Osteoblast (primary cell): ENCODE measurements around the gene CA12. TPM values are rescaled to one million over a fixed set of nuclear protein-coding genes. Genes with fewer than 3 reads are reported as not detected.
A peak's percentile ranks its signal among the peaks of the same experiment; 100 is the strongest.

Experiments used
- DNase-seq: peaks from one replicate; pipeline ENCODE4 v3.0.0; 2011; ENCODE audit warnings: low spot score, mixed read lengths; ENCODE audit not compliant: insufficient read length; ENCODE audit errors: missing footprints
- H2AFZ ChIP-seq: 2 replicates; pipeline ENCODE4 v1.6.0; 2011; ENCODE audit warnings: mild to moderate bottlenecking, low read length
- H3K27ac ChIP-seq: 2 replicates; pipeline ENCODE4 v1.5.1; 2011; ENCODE audit warnings: mild to moderate bottlenecking, low read depth, low read length, moderate library complexity
- H3K27me3 ChIP-seq: 2 replicates; pipeline ENCODE4 v1.6.0; 2012; ENCODE audit warnings: mild to moderate bottlenecking, control low read depth, inconsistent platforms, low read length, moderate library complexity; ENCODE audit not compliant: insufficient read depth
- H3K36me3 ChIP-seq: 2 replicates; pipeline ENCODE4 v1.5.1; 2011; ENCODE audit warnings: mild to moderate bottlenecking, low read length, control low read depth, moderate library complexity; ENCODE audit not compliant: insufficient read depth
- H3K4me1 ChIP-seq: 2 replicates; pipeline ENCODE4 v1.5.1; 2011; ENCODE audit warnings: mild to moderate bottlenecking, low read length, control low read depth, moderate library complexity; ENCODE audit not compliant: insufficient read depth
- H3K4me2 ChIP-seq: 2 replicates; pipeline ENCODE4 v1.6.0; 2011; ENCODE audit warnings: mild to moderate bottlenecking, low read length; ENCODE audit not compliant: insufficient read depth
- H3K4me3 ChIP-seq: fragments of 200-600 bp; sonication (generic); 3 replicates; pipeline ENCODE4 v1.5.1; 2012; ENCODE audit warnings: mild to moderate bottlenecking, low read length, inconsistent platforms; ENCODE audit not compliant: insufficient read depth
- H3K79me2 ChIP-seq: 2 replicates; pipeline ENCODE4 v1.6.0; 2012; ENCODE audit warnings: mild to moderate bottlenecking, low read length, control low read depth, inconsistent platforms; ENCODE audit not compliant: insufficient read depth
- H3K9me3 ChIP-seq: 2 replicates; pipeline ENCODE4 v1.5.1; 2011; ENCODE audit warnings: low read depth, low read length, control low read depth
- H4K20me1 ChIP-seq: 2 replicates; pipeline ENCODE4 v1.6.0; 2012; ENCODE audit warnings: mild to moderate bottlenecking, low read length, control low read depth; ENCODE audit not compliant: insufficient read depth
- CTCF ChIP-seq: IDR thresholded peaks from 2 replicates; pipeline ENCODE4 v1.5.1; 2011; ENCODE audit warnings: mild to moderate bottlenecking, low read depth, low read length, moderate library complexity; ENCODE audit errors: extremely low read depth
- total RNA-seq: library from RNA; depleted of rRNA; stranded (reverse); fragments of >200 nt; gene quantifications from 2 replicates; pipeline ENCODE4 v1.2.3, GENCODE V29; 2012

The CA12 gene
- total RNA-seq, 1 donor = 107 TPM

GRCh38 chr15:63296195-63296594, 85.5 kb downstream of the CA12 start:
- H4K20me1 ChIP-seq = no peaks in the 10 kb centered on the region
- no peak overlapping the region for H3K4me2 ChIP-seq
- peaks cover 29% of the 10 kb centered on the region for H3K36me3 ChIP-seq
- no peak overlapping the region for H3K4me3 ChIP-seq
- peaks cover 3% of the 10 kb centered on the region for H3K79me2 ChIP-seq
- H3K4me1 ChIP-seq = peaks cover 16% of the 10 kb centered on the region
- H3K9me3 ChIP-seq = no peaks in the 10 kb centered on the region
- no peak for TF ChIP-seq CTCF
- no peak overlapping the region for H2AFZ ChIP-seq
- no peak overlapping the region for H3K27ac ChIP-seq
- no peaks in the 10 kb centered on the region for H3K27me3 ChIP-seq
- DNase-seq = no peak

- TF ChIP-seq CTCF = no peak
- Histone ChIP-seq H3K36me3 (peaks cover 23% of the 10 kb centered on the region), H4K20me1 (no peaks in the 10 kb centered on the region)
These were observed 86.3 kb downstream of the CA12 start for GRCh38 chr15:63295341-63295740.

GRCh38 chr15:63294359-63294758, 87.3 kb downstream of the CA12 start:
- TF ChIP-seq CTCF = no peak
- Histone ChIP-seq H3K4me1 (peaks cover 26% of the 10 kb centered on the region), H4K20me1 (no peaks in the 10 kb centered on the region), H3K27ac (no peak overlapping the region), H3K4me3 (no peak overlapping the region), H3K9me3 (no peaks in the 10 kb centered on the region), H3K79me2 (peaks cover 3% of the 10 kb centered on the region), H3K36me3 (peaks cover 16% of the 10 kb centered on the region), H3K27me3 (no peaks in the 10 kb centered on the region), H3K4me2 (no peak overlapping the region), H2AFZ (no peak overlapping the region)
- no peak for DNase-seq

More at GRCh38 chr15:63295341-63295740, 86.3 kb downstream of the CA12 start:
- Histone ChIP-seq H3K79me2 (peaks cover 3% of the 10 kb centered on the region), H3K4me2 (no peak overlapping the region), H2AFZ (no peak overlapping the region), H3K4me1 (peaks cover 25% of the 10 kb centered on the region), H3K9me3 (no peaks in the 10 kb centered on the region), H3K27ac (no peak overlapping the region), H3K4me3 (no peak overlapping the region), H3K27me3 (no peaks in the 10 kb centered on the region)
- DNase-seq = no peak

DNA sequence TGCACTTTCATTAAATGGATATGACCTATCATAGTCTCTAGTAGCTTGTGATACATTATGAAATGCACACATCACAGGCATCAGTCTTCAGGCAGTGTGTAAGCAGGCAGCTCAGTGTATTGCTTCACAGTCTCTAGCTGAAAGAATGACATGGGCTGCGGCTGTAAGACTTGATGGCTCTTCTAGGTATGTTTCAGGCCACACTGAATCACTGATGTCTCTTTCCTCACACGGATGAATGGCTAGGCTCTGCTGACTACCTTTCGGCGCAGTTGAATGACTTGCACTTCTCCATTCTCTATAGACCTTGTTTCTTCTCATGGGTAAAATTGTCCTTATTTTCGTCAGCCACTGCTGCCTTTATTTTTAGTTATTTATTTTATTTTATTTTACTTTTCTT, 88.9 kb downstream of the CA12 start:
- Histone ChIP-seq H3K4me1 (peaks cover 29% of the 10 kb centered on the region), H2AFZ (no peak overlapping the region), H3K4me3 (no peak overlapping the region), H3K4me2 (no peak overlapping the region), H4K20me1 (no peaks in the 10 kb centered on the region), H3K9me3 (no peaks in the 10 kb centered on the region), H3K36me3 (peaks cover 13% of the 10 kb centered on the region), H3K27me3 (no peaks in the 10 kb centered on the region), H3K27ac (peak overlapping the region; percentile 97), H3K79me2 (peaks cover 3% of the 10 kb centered on the region)
- TF ChIP-seq CTCF = no peak
- DNase-seq = peak; percentile 55
